ENCODE data around the gene NHSL2.
"Not testable (repeated sequence)": the region's sequence is repeated elsewhere in the genome, so short reads cannot be mapped to it uniquely, and the experiment has no call there.

NHSL2 gene

GRCh38 chrX:71927040-71927439 lies 16.4 kb downstream of the NHSL2 start:
- DNase-seq = no peak

- DNase-seq = no peak
Observed at GRCh38 chrX:71928856-71929255, 18.2 kb downstream of the NHSL2 start.

- no peak for DNase-seq
Observed at GRCh38 chrX:71930298-71930697, 19.7 kb downstream of the NHSL2 start.

GRCh38 chrX:71935476-71935875 lies 24.8 kb downstream of the NHSL2 start:
- no peak for DNase-seq

GRCh38 chrX:71936632-71937031 lies 26.0 kb downstream of the NHSL2 start:
- no peak for DNase-seq

- no peak for DNase-seq
Observed at GRCh38 chrX:71938371-71938770, 27.7 kb downstream of the NHSL2 start.

- no peak for DNase-seq
Observed at GRCh38 chrX:71941145-71941544, 30.5 kb downstream of the NHSL2 start.

GRCh38 chrX:71941776-71942175 lies 31.1 kb downstream of the NHSL2 start:
- no peak for DNase-seq

- no peak for DNase-seq
Observed at GRCh38 chrX:71944369-71944768, 33.7 kb downstream of the NHSL2 start.

GRCh38 chrX:71945237-71945805 lies 34.7 kb downstream of the NHSL2 start:
- DNase-seq = no peak

GRCh38 chrX:71949363-71949762 lies 38.7 kb downstream of the NHSL2 start:
- DNase-seq = no peak

- DNase-seq = no peak
Observed at GRCh38 chrX:71949844-71950445, 39.3 kb downstream of the NHSL2 start.

- DNase-seq = no peak
Observed at GRCh38 chrX:71953391-71953790, 42.7 kb downstream of the NHSL2 start.

- DNase-seq = no peak
Observed at GRCh38 chrX:71953946-71954345, 43.3 kb downstream of the NHSL2 start.

- no peak for DNase-seq
Observed at GRCh38 chrX:71954458-71954857, 43.8 kb downstream of the NHSL2 start.

- DNase-seq = no peak
Observed at GRCh38 chrX:71955530-71956120, 45.0 kb downstream of the NHSL2 start.

GRCh38 chrX:71958281-71958675 lies 47.6 kb downstream of the NHSL2 start:
- no peak for DNase-seq

GRCh38 chrX:71964184-71964583 lies 53.5 kb downstream of the NHSL2 start:
- not testable (repeated sequence) for DNase-seq

- DNase-seq = no peak
Observed at GRCh38 chrX:71974916-71975315, 64.3 kb downstream of the NHSL2 start.

GRCh38 chrX:71976753-71977152 lies 66.1 kb downstream of the NHSL2 start:
- DNase-seq = no peak

- DNase-seq = no peak
Observed at GRCh38 chrX:71978164-71978563, 67.5 kb downstream of the NHSL2 start.

GRCh38 chrX:71989768-71990426 lies 79.3 kb downstream of the NHSL2 start:
- DNase-seq = no peak

GRCh38 chrX:71990518-71990917 lies 79.9 kb downstream of the NHSL2 start:
- no peak for DNase-seq

- no peak for DNase-seq
Observed at GRCh38 chrX:71991164-71991563, 80.5 kb downstream of the NHSL2 start.
